Activated CD8-positive, alpha-beta T cell treated with anti-CD3 and anti-CD28 coated beads for 36 hours (primary cell): ENCODE results near the gene SH3BP4. TPM values are rescaled to one million over a fixed set of nuclear protein-coding genes. Genes with fewer than 3 reads are reported as not detected.

Experiments
- ATAC-seq: fragments of 200-7000 bp; cut with Tn5 transposase; one replicate; pipeline ENCODE4 v1.10.0; 2021; ENCODE audit warnings: mild to moderate bottlenecking, moderate library complexity
- CTCF ChIA-PET: fragments of 350-600 bp; sonication (Branson Sonifier 250); formaldehyde crosslinking; loops from one replicate; lab custom pipeline; 2021; ENCODE audit warnings: antibody characterized with exemption; lab: Charles Lee
- POLR2A ChIA-PET: fragments of 350-600 bp; sonication (Branson Sonifier 250); formaldehyde crosslinking; loops from one replicate; lab custom pipeline; 2021; ENCODE audit warnings: antibody characterized with exemption; lab: Charles Lee
- DNase-seq: peaks from one replicate; pipeline ENCODE4 v3.0.0-alpha.2; 2020
- H3K27ac Mint-ChIP-seq: one replicate; pipeline ENCODE4 v1.8.0; 2021; ENCODE audit warnings: mild to moderate bottlenecking, mixed read lengths
- H3K27me3 Mint-ChIP-seq: one replicate; pipeline ENCODE4 v1.8.0; 2021; ENCODE audit warnings: mixed read lengths
- H3K36me3 Mint-ChIP-seq: one replicate; pipeline ENCODE4 v1.8.0; 2021; ENCODE audit warnings: low read depth, mixed read lengths
- H3K4me1 Mint-ChIP-seq: one replicate; pipeline ENCODE4 v1.8.0; 2021; ENCODE audit warnings: low read depth, mixed read lengths
- H3K4me3 Mint-ChIP-seq: one replicate; pipeline ENCODE4 v1.8.0; 2021; ENCODE audit warnings: mild to moderate bottlenecking, moderate library complexity, mixed read lengths
- H3K9me3 Mint-ChIP-seq: one replicate; pipeline ENCODE4 v1.8.0; 2021; ENCODE audit warnings: mixed read lengths
- CTCF ChIP-seq: fragments of 200-600 bp; IDR thresholded peaks from one replicate; pipeline ENCODE4 v1.8.0; 2022; ENCODE audit warnings: antibody characterized with exemption, mild to moderate bottlenecking
- intact Hi-C: fragments of 100-400 bp; cut with micrococcal nuclease; formaldehyde crosslinking; loops from one replicate; pipeline ENCODE4 v1.10.0; 2022
- total RNA-seq, 2 experiments: library from RNA; stranded (reverse); gene quantifications; one replicate each; pipeline ENCODE4 v1.2.3, GENCODE V29; 2021

SH3BP4 gene
- under 1 TPM; 0.14 to 0.54 TPM for total RNA-seq

GRCh38 chr2:234951664-234952269, at the start of gene SH3BP4:
Gene SH3BP4 (plus strand): TSS chr2:234952017. CDS start chr2:235035003, 82,986 bp downstream.
- ATAC-seq (peak; percentile 86), DNase-seq (peak; percentile 49)
- Mint-ChIP-seq H3K4me3 (peak within 1 kb of the TSS; percentile 62), H3K36me3 (no peaks in the 10 kb centered on the region), H3K4me1 (peaks cover 2% of the 10 kb centered on the region), H3K27ac (no peak within 1 kb of the TSS), H3K9me3 (no peaks in the 10 kb centered on the region), H3K27me3 (peaks cover 52% of the 10 kb centered on the region)
- ChIA-PET CTCF (no interaction called here), POLR2A (no interaction called here)
- TF ChIP-seq CTCF: no peak
- intact Hi-C loops: no loop called here

GRCh38 chr2:234904785-234905184, 47.0 kb upstream of the SH3BP4 start:
- no peak overlapping the region for H3K4me3 Mint-ChIP-seq
- no peaks in the 10 kb centered on the region for H3K36me3 Mint-ChIP-seq
- ChIA-PET POLR2A (no interaction called here), CTCF (no interaction called here)
- ATAC-seq (no peak), DNase-seq (no peak)
- no peak for TF ChIP-seq CTCF
- no peaks in the 10 kb centered on the region for H3K9me3 Mint-ChIP-seq
- intact Hi-C loops: no loop called here
- no peak overlapping the region for H3K27ac Mint-ChIP-seq
- H3K27me3 Mint-ChIP-seq: no peaks in the 10 kb centered on the region
- no peaks in the 10 kb centered on the region for H3K4me1 Mint-ChIP-seq

GRCh38 chr2:234905547-234906265, 46.1 kb upstream of the SH3BP4 start:
- no peaks in the 10 kb centered on the region for H3K36me3 Mint-ChIP-seq
- no peak overlapping the region for H3K4me3 Mint-ChIP-seq
- H3K9me3 Mint-ChIP-seq: no peaks in the 10 kb centered on the region
- CTCF ChIA-PET: no interaction called here
- ATAC-seq (no peak), DNase-seq (no peak)
- POLR2A ChIA-PET: no interaction called here
- intact Hi-C loops: no loop called here
- no peaks in the 10 kb centered on the region for H3K27me3 Mint-ChIP-seq
- no peaks in the 10 kb centered on the region for H3K4me1 Mint-ChIP-seq
- H3K27ac Mint-ChIP-seq: no peak overlapping the region
- no peak for TF ChIP-seq CTCF

- ChIA-PET POLR2A (no interaction called here), CTCF (no interaction called here)
- H3K36me3 Mint-ChIP-seq: no peaks in the 10 kb centered on the region
- no peaks in the 10 kb centered on the region for H3K9me3 Mint-ChIP-seq
- DNase-seq (peak; percentile 7), ATAC-seq (no peak)
- no peak overlapping the region for H3K27ac Mint-ChIP-seq
- intact Hi-C loops: no loop called here
- no peaks in the 10 kb centered on the region for H3K4me1 Mint-ChIP-seq
- H3K4me3 Mint-ChIP-seq: no peak overlapping the region
- no peaks in the 10 kb centered on the region for H3K27me3 Mint-ChIP-seq
- no peak for TF ChIP-seq CTCF
Measured at GRCh38 chr2:234910186-234910679, 41.6 kb upstream of the SH3BP4 start.

GRCh38 chr2:234911271-234911670, 40.5 kb upstream of the SH3BP4 start:
- Mint-ChIP-seq H3K4me1 (no peaks in the 10 kb centered on the region), H3K9me3 (no peaks in the 10 kb centered on the region), H3K4me3 (no peak overlapping the region), H3K27ac (no peak overlapping the region), H3K36me3 (no peaks in the 10 kb centered on the region), H3K27me3 (no peaks in the 10 kb centered on the region)
- intact Hi-C loops: no loop called here
- no peak for ATAC-seq
- CTCF ChIA-PET: no interaction called here
- no peak for TF ChIP-seq CTCF
- POLR2A ChIA-PET: no interaction called here
- no peak for DNase-seq
